Measurements from ENCODE around the gene CCDC33. TPM values are rescaled to one million over a fixed set of nuclear protein-coding genes. Genes with fewer than 3 reads are reported as not detected.

CCDC33 gene
- total RNA-seq, 1 experiment from 2014 or later, result not detected

GRCh38 chr15:74291101-74292071 is 55.3 kb downstream of the CCDC33 start:
- DNase-seq (ENCODE audit: low read depth, low spot score), result no peak
- Histone ChIP-seq H3K4me3 (ENCODE audit: low read depth in 2 of 2, low read length in 2 of 2) (no peak overlapping the region), H3K4me1 (ENCODE audit: control insufficient read depth, insufficient read depth, low read length) (no peaks in the 10 kb centered on the region), H3K9me3 (ENCODE audit: control insufficient read depth, insufficient read depth, low read depth, low read length) (no peaks in the 10 kb centered on the region), H3K36me3 (ENCODE audit: control insufficient read depth, insufficient read depth, low read length) (no peaks in the 10 kb centered on the region), H3K27me3 (ENCODE audit: control insufficient read depth, insufficient read depth, low read length) (peaks cover 5% of the 10 kb centered on the region; the same call in 1 of the 2 replicates), H3K27ac (ENCODE audit: low read length) (no peak overlapping the region)
- peak; percentile 72 for ATAC-seq
- in situ Hi-C loops (cut with HindIII; ENCODE audit: low pct_unique_long_range_greater_than_20kb, low sequenced_read_pairs), result no loop called here
- no TSS peak for BruUV-seq (replicated peaks)
- no peak for TF ChIP-seq TCF7L2 (IDR thresholded peaks at IDR 0.05; ENCODE audit: low read depth, low read length)
- TF ChIP-seq, protein P1, sequence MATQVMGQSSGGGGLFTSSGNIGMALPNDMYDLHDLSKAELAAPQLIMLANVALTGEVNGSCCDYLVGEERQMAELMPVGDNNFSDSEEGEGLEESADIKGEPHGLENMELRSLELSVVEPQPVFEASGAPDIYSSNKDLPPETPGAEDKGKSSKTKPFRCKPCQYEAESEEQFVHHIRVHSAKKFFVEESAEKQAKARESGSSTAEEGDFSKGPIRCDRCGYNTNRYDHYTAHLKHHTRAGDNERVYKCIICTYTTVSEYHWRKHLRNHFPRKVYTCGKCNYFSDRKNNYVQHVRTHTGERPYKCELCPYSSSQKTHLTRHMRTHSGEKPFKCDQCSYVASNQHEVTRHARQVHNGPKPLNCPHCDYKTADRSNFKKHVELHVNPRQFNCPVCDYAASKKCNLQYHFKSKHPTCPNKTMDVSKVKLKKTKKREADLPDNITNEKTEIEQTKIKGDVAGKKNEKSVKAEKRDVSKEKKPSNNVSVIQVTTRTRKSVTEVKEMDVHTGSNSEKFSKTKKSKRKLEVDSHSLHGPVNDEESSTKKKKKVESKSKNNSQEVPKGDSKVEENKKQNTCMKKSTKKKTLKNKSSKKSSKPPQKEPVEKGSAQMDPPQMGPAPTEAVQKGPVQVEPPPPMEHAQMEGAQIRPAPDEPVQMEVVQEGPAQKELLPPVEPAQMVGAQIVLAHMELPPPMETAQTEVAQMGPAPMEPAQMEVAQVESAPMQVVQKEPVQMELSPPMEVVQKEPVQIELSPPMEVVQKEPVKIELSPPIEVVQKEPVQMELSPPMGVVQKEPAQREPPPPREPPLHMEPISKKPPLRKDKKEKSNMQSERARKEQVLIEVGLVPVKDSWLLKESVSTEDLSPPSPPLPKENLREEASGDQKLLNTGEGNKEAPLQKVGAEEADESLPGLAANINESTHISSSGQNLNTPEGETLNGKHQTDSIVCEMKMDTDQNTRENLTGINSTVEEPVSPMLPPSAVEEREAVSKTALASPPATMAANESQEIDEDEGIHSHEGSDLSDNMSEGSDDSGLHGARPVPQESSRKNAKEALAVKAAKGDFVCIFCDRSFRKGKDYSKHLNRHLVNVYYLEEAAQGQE (IDR thresholded peaks at IDR 0.05; ENCODE audit: insufficient read depth in 1 of 2, low read depth in 2 of 2, low read length in 1 of 2), result peak; percentile 99
- POLR2A ChIA-PET, result no interaction called here
- CTCF ChIA-PET, result no interaction called here
- intact Hi-C loops (cut with micrococcal nuclease; ENCODE audit: unreplicated experiment), result no loop called here

DNA sequence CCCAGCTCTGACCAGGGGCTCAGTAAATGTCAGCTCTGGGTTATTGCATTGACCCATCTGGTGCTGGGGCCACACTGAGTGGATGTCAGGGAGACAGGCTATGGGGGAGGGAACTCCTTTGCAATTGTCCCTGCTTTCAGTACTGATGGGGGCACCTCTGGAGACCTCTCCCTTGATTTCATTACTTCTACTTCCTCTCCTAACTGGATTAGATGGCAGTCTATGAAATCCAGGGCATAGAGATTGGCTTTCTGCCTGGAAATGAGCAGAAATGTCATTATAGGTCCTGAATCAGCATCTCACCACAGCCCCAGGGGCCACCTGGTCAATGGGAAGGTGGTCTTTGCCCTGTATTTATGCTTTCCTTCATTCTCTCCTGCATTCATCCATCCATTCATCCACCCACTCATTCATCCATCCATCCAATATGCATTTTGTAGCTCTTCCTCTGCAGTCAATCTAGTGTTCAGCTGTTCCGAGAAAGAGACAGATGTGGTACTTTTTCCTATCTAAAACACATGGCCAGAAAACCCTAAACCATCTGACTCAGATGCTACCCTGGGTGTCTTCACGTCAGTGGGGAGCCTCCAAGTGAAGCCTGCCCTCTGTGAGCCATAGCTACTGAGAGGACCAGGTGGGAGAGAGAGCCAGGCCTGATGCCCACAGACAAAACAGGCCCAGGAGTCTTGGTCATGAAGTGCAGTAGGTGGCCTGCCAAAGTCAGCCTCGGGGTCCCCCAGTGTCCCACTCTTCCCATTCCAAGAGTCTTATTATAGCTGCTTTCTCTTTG is 57.1 kb downstream of the CCDC33 start:
- TF ChIP-seq, protein P1 (IDR thresholded peaks at IDR 0.05; ENCODE audit: insufficient read depth in 1 of 2, low read depth in 2 of 2, low read length in 1 of 2), result no peak
- TF ChIP-seq SIN3A (IDR thresholded peaks at IDR 0.05; ENCODE audit: borderline replicate concordance, insufficient read depth, low read depth, low read length), result no peak
- TF ChIP-seq, protein P2, sequence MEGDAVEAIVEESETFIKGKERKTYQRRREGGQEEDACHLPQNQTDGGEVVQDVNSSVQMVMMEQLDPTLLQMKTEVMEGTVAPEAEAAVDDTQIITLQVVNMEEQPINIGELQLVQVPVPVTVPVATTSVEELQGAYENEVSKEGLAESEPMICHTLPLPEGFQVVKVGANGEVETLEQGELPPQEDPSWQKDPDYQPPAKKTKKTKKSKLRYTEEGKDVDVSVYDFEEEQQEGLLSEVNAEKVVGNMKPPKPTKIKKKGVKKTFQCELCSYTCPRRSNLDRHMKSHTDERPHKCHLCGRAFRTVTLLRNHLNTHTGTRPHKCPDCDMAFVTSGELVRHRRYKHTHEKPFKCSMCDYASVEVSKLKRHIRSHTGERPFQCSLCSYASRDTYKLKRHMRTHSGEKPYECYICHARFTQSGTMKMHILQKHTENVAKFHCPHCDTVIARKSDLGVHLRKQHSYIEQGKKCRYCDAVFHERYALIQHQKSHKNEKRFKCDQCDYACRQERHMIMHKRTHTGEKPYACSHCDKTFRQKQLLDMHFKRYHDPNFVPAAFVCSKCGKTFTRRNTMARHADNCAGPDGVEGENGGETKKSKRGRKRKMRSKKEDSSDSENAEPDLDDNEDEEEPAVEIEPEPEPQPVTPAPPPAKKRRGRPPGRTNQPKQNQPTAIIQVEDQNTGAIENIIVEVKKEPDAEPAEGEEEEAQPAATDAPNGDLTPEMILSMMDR (IDR thresholded peaks at IDR 0.05), result no peak
- no peak for TF ChIP-seq TCF7L2 (IDR thresholded peaks at IDR 0.05; ENCODE audit: low read depth, low read length)
- no peak for TF ChIP-seq POLR2AphosphoS5 (IDR thresholded peaks at IDR 0.05; ENCODE audit: low read depth, low read length)
- ChIA-PET POLR2A (no interaction called here), CTCF (no interaction called here)
- ATAC-seq, result no peak
- in situ Hi-C loops (cut with HindIII; ENCODE audit: low pct_unique_long_range_greater_than_20kb, low sequenced_read_pairs), result no loop called here
- no peaks in the 10 kb centered on the region for H3K36me3 ChIP-seq (ENCODE audit: control insufficient read depth, insufficient read depth, low read length)
- intact Hi-C loops (cut with micrococcal nuclease; ENCODE audit: unreplicated experiment), result no loop called here
- no peaks in the 10 kb centered on the region for H3K9me3 ChIP-seq (ENCODE audit: control insufficient read depth, insufficient read depth, low read depth, low read length)
- no peak overlapping the region for H3K27ac ChIP-seq (ENCODE audit: low read length)
- H3K4me1 ChIP-seq (ENCODE audit: control insufficient read depth, insufficient read depth, low read length), result no peaks in the 10 kb centered on the region
- BruUV-seq (replicated peaks), result no TSS peak
- H3K27me3 ChIP-seq (ENCODE audit: control insufficient read depth, insufficient read depth, low read length), result peaks cover 5% of the 10 kb centered on the region; the same call in 1 of the 2 replicates
- H3K4me3 ChIP-seq (ENCODE audit: low read depth in 2 of 2, low read length in 2 of 2), result no peak overlapping the region
- no peak for DNase-seq (ENCODE audit: low read depth, low spot score)

All from Panc1 (cell line).